ENCODE measurements around the gene MEF2C. TPM values are rescaled to one million over a fixed set of nuclear protein-coding genes. Genes with fewer than 3 reads are reported as not detected.

The MEF2C gene
- total and polyA plus RNA-seq, 2 of the 13 experiments (the other 11 are each of a cell fraction or from before 2014, with no cell fraction given): 0.02 TPM; not detected in 1

DNA sequence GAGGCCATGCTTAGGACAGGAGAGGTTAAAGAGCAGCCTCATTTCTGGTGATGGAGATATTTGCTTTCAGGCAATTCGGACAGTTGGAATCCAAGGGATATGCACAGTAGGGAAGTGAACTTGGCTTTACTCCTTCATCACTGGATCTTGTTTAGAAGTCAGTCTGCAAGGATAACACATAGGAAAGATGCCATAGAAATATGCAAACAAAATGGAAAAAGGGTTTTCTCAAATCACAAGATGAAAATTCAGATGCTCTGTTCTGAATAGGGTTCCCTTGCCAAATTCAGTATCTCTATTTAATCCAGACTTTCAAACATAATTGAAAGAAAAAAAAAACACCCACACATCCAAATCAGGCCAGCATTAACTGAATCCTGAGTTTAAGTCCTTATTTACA is 166.9 kb downstream of the MEF2C start (continued):
- TF ChIP-seq, protein P1, sequence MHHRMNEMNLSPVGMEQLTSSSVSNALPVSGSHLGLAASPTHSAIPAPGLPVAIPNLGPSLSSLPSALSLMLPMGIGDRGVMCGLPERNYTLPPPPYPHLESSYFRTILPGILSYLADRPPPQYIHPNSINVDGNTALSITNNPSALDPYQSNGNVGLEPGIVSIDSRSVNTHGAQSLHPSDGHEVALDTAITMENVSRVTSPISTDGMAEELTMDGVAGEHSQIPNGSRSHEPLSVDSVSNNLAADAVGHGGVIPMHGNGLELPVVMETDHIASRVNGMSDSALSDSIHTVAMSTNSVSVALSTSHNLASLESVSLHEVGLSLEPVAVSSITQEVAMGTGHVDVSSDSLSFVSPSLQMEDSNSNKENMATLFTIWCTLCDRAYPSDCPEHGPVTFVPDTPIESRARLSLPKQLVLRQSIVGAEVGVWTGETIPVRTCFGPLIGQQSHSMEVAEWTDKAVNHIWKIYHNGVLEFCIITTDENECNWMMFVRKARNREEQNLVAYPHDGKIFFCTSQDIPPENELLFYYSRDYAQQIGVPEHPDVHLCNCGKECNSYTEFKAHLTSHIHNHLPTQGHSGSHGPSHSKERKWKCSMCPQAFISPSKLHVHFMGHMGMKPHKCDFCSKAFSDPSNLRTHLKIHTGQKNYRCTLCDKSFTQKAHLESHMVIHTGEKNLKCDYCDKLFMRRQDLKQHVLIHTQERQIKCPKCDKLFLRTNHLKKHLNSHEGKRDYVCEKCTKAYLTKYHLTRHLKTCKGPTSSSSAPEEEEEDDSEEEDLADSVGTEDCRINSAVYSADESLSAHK (CRISPR knock-in tag; IDR thresholded peaks at IDR 0.05; ENCODE audit: borderline replicate concordance): no peak
- TF ChIP-seq, protein P2, sequence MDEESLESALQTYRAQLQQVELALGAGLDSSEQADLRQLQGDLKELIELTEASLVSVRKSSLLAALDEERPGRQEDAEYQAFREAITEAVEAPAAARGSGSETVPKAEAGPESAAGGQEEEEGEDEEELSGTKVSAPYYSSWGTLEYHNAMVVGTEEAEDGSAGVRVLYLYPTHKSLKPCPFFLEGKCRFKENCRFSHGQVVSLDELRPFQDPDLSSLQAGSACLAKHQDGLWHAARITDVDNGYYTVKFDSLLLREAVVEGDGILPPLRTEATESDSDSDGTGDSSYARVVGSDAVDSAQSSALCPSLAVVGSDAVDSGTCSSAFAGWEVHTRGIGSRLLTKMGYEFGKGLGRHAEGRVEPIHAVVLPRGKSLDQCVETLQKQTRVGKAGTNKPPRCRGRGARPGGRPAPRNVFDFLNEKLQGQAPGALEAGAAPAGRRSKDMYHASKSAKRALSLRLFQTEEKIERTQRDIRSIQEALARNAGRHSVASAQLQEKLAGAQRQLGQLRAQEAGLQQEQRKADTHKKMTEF (CRISPR knock-in tag; IDR thresholded peaks at IDR 0.05): no peak
- TF ChIP-seq, protein P3, sequence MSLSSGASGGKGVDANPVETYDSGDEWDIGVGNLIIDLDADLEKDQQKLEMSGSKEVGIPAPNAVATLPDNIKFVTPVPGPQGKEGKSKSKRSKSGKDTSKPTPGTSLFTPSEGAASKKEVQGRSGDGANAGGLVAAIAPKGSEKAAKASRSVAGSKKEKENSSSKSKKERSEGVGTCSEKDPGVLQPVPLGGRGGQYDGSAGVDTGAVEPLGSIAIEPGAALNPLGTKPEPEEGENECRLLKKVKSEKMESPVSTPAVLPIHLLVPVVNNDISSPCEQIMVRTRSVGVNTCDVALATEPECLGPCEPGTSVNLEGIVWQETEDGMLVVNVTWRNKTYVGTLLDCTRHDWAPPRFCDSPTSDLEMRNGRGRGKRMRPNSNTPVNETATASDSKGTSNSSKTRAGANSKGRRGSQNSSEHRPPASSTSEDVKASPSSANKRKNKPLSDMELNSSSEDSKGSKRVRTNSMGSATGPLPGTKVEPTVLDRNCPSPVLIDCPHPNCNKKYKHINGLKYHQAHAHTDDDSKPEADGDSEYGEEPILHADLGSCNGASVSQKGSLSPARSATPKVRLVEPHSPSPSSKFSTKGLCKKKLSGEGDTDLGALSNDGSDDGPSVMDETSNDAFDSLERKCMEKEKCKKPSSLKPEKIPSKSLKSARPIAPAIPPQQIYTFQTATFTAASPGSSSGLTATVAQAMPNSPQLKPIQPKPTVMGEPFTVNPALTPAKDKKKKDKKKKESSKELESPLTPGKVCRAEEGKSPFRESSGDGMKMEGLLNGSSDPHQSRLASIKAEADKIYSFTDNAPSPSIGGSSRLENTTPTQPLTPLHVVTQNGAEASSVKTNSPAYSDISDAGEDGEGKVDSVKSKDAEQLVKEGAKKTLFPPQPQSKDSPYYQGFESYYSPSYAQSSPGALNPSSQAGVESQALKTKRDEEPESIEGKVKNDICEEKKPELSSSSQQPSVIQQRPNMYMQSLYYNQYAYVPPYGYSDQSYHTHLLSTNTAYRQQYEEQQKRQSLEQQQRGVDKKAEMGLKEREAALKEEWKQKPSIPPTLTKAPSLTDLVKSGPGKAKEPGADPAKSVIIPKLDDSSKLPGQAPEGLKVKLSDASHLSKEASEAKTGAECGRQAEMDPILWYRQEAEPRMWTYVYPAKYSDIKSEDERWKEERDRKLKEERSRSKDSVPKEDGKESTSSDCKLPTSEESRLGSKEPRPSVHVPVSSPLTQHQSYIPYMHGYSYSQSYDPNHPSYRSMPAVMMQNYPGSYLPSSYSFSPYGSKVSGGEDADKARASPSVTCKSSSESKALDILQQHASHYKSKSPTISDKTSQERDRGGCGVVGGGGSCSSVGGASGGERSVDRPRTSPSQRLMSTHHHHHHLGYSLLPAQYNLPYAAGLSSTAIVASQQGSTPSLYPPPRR (CRISPR knock-in tag; IDR thresholded peaks at IDR 0.05; ENCODE audit: borderline replicate concordance): no peak
